HPDE6-E6E7 (cell line): ENCODE results near the gene KBTBD4.
"Not testable (repeated sequence)": the region's sequence is repeated elsewhere in the genome, so short reads cannot be mapped to it uniquely, and the experiment has no call there.

Source experiments
- DNase-seq: peaks from one replicate; pipeline ENCODE4 v3.0.0; 2011; ENCODE audit warnings: missing footprints; ENCODE audit errors: extremely low spot score

Gene KBTBD4

GRCh38 chr11:47589977-47590861 lies 11.4 kb upstream of the KBTBD4 start:
- no peak for DNase-seq

GRCh38 chr11:47589584-47589976 lies 10.8 kb upstream of the KBTBD4 start:
- DNase-seq = no peak

GRCh38 chr11:47589118-47589517 lies 10.3 kb upstream of the KBTBD4 start:
- DNase-seq = no peak

GRCh38 chr11:47587723-47588326 lies 9.1 kb upstream of the KBTBD4 start:
- DNase-seq = no peak

- DNase-seq = no peak
Measured at GRCh38 chr11:47587039-47587716, 8.4 kb upstream of the KBTBD4 start.

- DNase-seq = no peak
Measured at GRCh38 chr11:47586098-47586855, 7.5 kb upstream of the KBTBD4 start, which contains the start of gene FAM180B. Gene FAM180B, plus strand, starts transcription at chr11:47586678. Its CDS starts 91 bp downstream, at chr11:47586769.

GRCh38 chr11:47583844-47584243 lies 5.1 kb upstream of the KBTBD4 start:
- no peak for DNase-seq

GRCh38 chr11:47577460-47578041 lies 1.2 kb downstream of the KBTBD4 start:
- no peak for DNase-seq

GRCh38 chr11:47573321-47573720 lies 5.4 kb downstream of the KBTBD4 start:
- DNase-seq = no peak

GRCh38 chr11:47572715-47573255 lies 6.0 kb downstream of the KBTBD4 start:
- DNase-seq = no peak

- no peak for DNase-seq
Measured at GRCh38 chr11:47571895-47572294, 6.9 kb downstream of the KBTBD4 start.

GRCh38 chr11:47571357-47571729 lies 7.4 kb downstream of the KBTBD4 start:
- DNase-seq = no peak

GRCh38 chr11:47570651-47571356 lies 8.0 kb downstream of the KBTBD4 start:
- DNase-seq = no peak

- no peak for DNase-seq
Measured at GRCh38 chr11:47569646-47570045, 9.1 kb downstream of the KBTBD4 start.

GRCh38 chr11:47566149-47566698 lies 12.5 kb downstream of the KBTBD4 start:
- DNase-seq = no peak

GRCh38 chr11:47565340-47566148 lies 13.2 kb downstream of the KBTBD4 start, which contains the start of gene PTPMT1:
Gene PTPMT1, plus strand, starts transcription at chr11:47565599. Its CDS starts 24 bp downstream, at chr11:47565623.
- DNase-seq = no peak

- DNase-seq = no peak
Measured at GRCh38 chr11:47564933-47565339, 13.8 kb downstream of the KBTBD4 start.

- not testable (repeated sequence) for DNase-seq
Measured at GRCh38 chr11:47564366-47564765, 14.4 kb downstream of the KBTBD4 start.

GRCh38 chr11:47562393-47562792 lies 16.4 kb downstream of the KBTBD4 start:
- DNase-seq = not testable (repeated sequence)
